GM21360 (cell line): ENCODE results near the gene TBC1D20.
A peak's percentile ranks its signal among the peaks of the same experiment; 100 is the strongest.

Experiments used
- ATAC-seq: cut with Tn5 transposase; IDR thresholded peaks from one replicate; pipeline ENCODE4 v1.9.1; 2021; ENCODE audit warnings: mild to moderate bottlenecking, moderate library complexity; ENCODE audit not compliant: unreplicated experiment

TBC1D20 gene

GRCh38 chr20:420721-421574 lies 41.4 kb downstream of the TBC1D20 start:
- ATAC-seq = no peak

GRCh38 chr20:420166-420620 lies 42.1 kb downstream of the TBC1D20 start:
- no peak for ATAC-seq

- ATAC-seq = no peak
Measured at GRCh38 chr20:419556-420165, 42.7 kb downstream of the TBC1D20 start.

GRCh38 chr20:418858-419365 lies 43.4 kb downstream of the TBC1D20 start:
- ATAC-seq = no peak

GRCh38 chr20:417801-418342 lies 44.5 kb downstream of the TBC1D20 start:
- ATAC-seq = no peak

GRCh38 chr20:416950-417800 lies 45.2 kb downstream of the TBC1D20 start:
- no peak for ATAC-seq

GRCh38 chr20:415820-416322 lies 46.5 kb downstream of the TBC1D20 start:
- no peak for ATAC-seq

- no peak for ATAC-seq
Measured at GRCh38 chr20:414161-414560, 48.2 kb downstream of the TBC1D20 start.

- no peak for ATAC-seq
Measured at GRCh38 chr20:412081-412480, 50.3 kb downstream of the TBC1D20 start.

- no peak for ATAC-seq
Measured at GRCh38 chr20:409697-410559, 52.4 kb downstream of the TBC1D20 start.

- ATAC-seq = peak; percentile 4
Measured at GRCh38 chr20:408843-409696, 53.3 kb downstream of the TBC1D20 start.

- ATAC-seq = peak; percentile 57
Measured at GRCh38 chr20:407953-408842, 54.1 kb downstream of the TBC1D20 start, which contains the start of gene RBCK1. TSS of gene RBCK1 (plus strand) at chr20:408299. CDS start at chr20:408758, 459 bp downstream.

GRCh38 chr20:407133-407952 lies 55.0 kb downstream of the TBC1D20 start:
- ATAC-seq = peak; percentile 63

GRCh38 chr20:406200-407132 lies 55.9 kb downstream of the TBC1D20 start:
- no peak for ATAC-seq

GRCh38 chr20:404088-404487 lies 58.2 kb downstream of the TBC1D20 start:
- no peak for ATAC-seq

- ATAC-seq = no peak
Measured at GRCh38 chr20:403582-403957, 58.8 kb downstream of the TBC1D20 start.
